Measurements from ENCODE around the gene GPR32.
"Not testable (repeated sequence)": the region's sequence is repeated elsewhere in the genome, so short reads cannot be mapped to it uniquely, and the experiment has no call there.

GPR32 gene, protein sequence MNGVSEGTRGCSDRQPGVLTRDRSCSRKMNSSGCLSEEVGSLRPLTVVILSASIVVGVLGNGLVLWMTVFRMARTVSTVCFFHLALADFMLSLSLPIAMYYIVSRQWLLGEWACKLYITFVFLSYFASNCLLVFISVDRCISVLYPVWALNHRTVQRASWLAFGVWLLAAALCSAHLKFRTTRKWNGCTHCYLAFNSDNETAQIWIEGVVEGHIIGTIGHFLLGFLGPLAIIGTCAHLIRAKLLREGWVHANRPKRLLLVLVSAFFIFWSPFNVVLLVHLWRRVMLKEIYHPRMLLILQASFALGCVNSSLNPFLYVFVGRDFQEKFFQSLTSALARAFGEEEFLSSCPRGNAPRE

DNA sequence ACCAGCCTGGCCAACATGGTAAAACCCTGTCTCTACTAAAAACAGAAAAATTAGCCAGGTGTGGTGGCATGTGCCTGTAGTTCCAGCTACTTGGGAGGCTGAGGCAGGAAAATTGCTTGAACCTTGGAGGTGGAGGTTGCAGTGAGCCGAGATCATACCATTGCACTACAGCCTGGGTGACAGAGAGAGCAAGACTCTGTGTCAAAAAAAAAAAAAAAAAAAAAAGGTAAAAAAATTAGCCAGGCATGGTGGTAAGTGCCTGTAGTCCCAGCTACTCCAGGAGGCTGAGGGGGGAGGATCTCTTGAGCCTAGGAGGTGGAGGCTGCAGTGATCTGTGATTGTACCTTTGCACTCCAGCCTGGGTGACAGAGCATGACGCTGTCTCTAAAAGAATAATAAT is at the start of gene GPR32:
Gene GPR32 (plus strand): TSS at position 301 of the 400 bp plus-strand sequence. CDS start 137 bp downstream, outside the sequence.
- DNase-seq: not testable (repeated sequence)

DNA sequence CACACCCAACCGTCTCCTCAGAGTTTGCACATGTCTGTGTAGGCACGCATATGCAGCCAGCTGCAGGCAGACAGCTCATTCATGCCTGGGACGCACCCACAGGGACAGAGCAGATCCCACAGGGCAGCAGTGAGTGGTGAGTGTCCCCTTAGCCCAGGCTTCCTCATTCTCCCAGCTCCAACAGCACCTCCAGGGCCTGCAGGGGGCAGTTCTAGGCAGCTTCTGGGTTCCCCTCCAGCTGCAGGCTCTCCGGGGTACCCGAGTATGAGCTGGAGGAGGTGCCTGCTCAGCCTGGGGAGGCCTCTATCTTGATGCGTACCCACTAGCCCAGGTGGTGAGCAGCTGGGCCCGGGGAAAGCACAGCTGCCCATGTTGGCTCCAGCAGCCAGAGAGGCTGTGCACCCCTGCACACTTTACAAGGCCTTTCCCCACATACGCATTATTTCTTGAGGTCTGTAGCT is 49.3 kb upstream of the GPR32 start:
- DNase-seq: no peak

DNA sequence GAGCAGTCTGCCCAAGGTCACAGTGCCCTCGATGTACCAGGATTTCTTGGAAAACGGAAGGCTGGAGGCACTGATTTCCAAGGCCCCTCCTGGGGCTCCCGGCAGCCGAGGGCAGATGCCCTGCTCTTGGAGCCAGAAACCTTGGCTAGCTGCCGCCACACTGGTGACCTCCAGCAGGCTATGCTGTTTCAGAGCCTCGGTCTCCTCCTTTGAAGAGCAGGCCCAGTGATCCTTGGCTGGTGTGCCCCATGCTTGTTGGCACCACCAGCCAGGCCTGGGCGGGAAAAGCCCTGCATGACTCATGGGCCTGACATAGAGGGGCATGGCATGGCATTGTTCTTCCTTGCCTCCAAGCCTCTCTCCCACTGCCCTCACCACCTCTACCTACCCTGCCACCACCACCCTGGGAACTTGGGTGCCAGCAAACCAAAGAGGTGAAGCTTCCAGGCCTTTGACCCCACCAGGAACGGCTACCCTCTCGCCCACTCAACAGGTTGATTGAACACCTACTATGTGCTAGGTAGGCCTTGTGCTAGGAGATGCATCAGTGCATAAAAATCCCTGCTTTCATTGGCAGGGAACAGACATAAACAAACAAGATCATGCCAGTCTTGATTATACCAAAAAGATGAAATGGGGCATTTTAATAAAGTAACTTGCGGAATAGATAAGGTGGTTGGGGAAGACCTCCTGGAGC is 48.7 kb upstream of the GPR32 start:
- DNase-seq: no peak

DNA sequence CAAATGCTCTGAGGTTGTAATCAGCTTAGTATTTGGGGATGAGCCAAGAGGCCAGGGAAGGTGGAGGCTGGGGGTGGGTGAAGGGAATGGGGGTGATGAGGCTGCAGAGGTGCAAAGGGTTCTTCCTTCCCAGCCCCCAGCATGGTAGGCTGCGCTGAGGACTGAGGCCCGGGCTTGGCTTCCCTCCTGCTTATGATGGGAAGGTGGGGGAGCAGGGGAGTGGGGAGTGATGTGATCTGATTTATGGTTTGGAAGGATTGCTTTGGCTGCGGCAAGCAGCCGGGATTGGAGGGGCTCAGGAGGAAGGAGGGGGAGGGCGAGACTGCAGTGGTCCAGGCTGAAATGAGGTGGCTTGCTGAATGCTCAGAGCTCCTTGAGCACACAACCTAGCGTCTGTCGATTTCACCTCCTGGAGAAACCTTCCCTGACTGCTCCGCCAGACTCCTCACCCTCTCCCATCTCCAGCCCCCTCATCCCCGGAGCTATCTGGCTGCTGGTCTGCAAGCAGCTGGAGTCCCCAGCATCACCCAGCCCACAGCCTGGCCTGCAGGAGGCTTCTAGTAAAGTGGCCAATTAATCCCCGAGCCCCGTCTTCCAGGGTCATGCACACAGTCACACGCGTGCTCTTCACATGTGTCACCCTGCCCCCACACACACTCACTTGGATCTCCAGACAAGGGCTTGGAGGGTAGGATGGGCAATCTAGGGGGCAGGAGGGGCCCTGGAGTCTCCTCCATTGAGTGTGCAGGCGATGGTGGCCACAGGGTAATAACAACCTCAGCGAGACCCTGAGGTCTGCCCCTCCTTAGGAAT is 47.9 kb upstream of the GPR32 start:
- DNase-seq: no peak

DNA sequence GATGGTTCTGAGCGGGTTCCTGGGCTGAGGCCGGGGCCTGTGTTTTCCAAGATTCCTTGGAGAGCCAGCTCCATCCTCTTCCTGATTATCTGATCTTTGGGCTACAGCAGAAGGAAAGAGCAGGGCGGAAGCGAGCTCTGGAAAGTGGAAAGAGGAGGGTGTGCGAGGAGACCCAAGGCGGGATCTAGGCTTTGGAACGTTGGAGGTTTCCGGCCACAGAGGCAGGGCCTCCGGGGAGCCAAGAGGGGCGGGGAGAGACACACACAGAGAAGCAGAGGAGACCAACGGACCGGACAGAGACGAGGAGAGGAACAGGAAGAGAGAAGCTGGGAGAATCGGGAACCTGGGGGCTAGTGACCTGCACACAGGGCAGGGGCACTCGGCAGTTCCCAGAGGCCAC is 47.2 kb upstream of the GPR32 start, which contains the start of gene CLEC11A:
Gene CLEC11A (plus strand): TSS at position 296 of the 400 bp plus-strand sequence. CDS start 162 bp downstream, outside the sequence.
- DNase-seq: no peak

DNA sequence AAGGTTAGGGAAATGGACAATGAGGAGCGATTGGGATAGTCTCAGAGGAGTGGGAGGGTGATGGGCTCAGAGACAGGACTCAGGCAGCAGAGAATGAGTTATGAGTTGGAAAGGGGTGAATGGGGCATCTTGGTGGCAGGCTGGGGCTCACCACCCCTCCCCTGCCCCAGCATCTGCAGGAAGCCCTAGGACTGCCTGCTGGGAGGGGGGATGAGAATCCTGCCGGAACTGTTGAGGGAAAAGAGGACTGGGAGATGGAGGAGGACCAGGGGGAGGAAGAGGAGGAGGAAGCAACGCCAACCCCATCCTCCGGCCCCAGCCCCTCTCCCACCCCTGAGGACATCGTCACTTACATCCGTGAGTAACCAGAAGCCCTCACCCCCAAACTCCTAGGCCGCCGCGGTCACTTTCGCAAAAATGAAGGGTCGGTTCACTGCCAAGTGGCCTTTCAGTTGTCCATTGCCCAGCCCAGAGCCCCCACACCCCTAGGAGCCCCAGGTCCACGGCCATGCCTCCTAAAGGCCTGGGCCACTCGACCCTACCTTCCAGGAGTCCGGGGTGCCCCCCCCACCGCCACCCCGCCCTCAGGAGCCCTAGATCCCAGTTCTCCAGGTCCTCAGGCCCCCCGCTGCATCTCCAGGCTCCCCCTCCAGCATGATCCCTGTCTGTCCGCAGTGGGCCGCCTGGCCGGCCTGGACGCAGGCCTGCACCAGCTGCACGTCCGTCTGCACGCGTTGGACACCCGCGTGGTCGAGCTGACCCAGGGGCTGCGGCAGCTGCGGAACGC is 46.3 kb upstream of the GPR32 start:
- DNase-seq: no peak

DNA sequence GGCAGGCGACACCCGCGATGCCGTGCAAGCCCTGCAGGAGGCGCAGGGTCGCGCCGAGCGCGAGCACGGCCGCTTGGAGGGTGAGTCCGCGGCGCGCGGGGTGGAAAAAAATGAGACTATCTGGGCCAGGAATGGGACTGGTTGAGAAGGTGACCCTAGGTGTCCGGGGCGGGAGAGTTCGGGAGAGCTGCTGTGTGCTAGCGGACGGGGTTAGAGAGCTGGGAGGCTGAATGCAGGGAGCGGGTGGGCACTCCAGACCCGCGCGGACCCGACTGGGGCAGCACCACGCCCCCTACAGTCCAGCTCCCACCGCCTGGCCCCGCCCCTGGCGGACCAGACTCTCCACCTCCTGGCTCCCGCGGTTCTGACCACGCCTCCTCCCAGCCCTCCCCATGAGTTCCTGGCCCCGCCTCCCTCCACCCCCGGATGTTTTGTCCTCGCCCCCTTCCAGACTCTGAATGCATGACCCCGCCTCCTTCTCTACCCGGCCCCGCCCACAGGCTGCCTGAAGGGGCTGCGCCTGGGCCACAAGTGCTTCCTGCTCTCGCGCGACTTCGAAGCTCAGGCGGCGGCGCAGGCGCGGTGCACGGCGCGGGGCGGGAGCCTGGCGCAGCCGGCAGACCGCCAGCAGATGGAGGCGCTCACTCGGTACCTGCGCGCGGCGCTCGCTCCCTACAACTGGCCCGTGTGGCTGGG is 45.6 kb upstream of the GPR32 start:
- DNase-seq: peak; percentile 99

DNA sequence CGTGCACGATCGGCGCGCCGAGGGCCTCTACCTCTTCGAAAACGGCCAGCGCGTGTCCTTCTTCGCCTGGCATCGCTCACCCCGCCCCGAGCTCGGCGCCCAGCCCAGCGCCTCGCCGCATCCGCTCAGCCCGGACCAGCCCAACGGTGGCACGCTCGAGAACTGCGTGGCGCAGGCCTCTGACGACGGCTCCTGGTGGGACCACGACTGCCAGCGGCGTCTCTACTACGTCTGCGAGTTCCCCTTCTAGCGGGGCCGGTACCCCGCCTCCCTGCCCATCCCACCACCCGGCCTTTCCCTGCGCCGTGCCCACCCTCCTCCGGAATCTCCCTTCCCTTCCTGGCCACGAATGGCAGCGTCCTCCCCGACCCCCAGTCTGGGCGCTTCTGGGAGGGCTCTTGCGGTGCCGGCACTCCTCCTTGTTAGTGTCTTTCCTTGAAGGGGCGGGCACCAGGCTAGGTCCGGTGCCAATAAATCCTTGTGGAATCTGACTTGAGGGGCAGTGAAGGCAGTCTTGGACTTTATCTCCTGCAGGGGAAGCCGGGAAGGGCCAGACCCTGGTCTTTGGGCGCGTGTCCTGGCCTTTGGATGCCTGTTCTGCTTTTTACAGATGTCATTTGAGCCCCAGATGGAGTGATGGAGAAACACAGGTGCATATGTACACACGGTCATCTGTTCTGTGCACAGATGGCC is 44.9 kb upstream of the GPR32 start:
- DNase-seq: no peak

DNA sequence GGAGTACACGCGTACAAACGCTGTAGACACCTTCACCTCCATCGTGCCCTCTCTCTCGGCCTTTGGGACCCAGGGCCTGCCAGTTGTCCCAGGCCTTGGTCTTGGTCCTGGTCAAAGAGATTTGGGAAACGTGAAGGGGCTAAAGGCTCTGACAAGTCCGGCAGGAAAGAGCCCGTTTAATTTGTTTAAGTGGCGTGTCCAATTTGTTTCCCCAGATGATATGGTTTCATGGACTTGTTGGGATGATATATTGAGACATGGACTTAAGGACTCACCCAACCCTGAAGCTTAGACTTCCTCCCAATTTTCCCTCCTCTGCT is 44.4 kb upstream of the GPR32 start:
- DNase-seq: no peak

DNA sequence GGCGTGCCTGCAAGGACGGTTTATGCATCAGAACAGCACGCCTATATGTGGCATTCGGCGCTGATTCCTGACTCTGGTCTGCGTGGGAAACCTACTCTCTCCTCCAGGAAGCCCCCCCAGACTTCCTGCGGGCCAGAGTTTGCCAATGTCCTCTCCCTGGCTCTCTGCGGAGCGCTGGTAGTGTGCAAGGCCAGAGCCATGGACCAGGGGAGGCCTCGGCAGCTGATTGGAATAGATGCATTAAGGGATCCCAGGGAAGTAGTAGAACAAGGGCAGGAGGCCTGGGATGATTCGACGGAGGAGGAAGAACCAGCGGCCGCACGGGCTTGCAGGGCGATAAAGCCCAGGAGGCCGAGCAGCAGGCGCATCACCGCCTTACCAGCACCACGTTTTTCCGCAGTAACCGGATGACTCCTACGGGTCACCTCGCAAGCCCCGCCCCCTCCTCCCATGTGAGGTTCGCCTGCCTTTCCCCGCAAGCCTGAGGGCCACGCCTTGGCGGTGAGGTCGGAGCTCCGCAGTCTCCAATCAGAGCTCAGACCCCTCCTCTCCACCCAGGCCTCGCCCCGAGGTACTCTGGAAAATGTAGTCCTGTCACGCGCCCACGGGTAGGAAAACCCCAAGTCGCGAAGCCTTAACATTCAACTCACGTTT is 42.1 kb upstream of the GPR32 start:
- DNase-seq: peak; percentile 90

DNA sequence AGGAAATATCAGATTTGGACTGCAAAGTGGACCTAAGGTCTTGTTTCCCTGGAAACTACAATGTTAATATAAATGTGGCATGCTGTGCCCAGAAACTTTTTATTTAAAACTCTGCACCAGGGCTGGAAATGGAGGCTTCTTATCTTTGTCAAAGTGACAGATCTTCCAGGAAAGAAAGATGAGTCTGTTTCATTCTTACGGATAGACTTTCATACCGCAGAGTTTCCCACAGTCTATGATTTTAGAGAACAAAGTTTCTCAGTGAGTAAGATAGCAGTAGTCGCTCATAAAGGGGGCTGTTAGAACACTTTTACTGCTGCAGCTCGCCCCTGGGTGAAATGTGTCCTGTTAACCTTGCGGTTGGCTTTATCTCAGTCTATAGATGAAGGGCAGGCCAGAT is 40.4 kb upstream of the GPR32 start:
- no peak for DNase-seq

DNA sequence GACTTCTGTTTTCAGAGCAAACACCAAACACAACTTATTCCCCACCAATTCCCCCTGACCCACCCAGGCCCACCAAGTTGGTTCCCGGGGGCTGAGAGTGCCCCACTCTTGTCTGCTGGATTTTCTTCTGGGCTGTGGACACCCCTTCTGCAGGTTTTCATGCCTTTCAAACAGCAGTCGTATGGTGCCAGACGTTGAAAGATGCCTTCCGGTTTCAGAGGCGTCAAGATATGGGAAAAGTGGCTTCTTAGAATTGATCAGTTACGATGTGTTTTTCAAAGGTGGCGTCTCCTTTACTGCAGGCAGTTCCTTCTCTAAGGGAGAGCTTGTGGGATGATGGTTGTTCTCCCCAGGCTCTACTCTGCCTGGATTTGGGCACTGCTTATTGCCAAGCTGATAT is 34.4 kb upstream of the GPR32 start:
- no peak for DNase-seq

DNA sequence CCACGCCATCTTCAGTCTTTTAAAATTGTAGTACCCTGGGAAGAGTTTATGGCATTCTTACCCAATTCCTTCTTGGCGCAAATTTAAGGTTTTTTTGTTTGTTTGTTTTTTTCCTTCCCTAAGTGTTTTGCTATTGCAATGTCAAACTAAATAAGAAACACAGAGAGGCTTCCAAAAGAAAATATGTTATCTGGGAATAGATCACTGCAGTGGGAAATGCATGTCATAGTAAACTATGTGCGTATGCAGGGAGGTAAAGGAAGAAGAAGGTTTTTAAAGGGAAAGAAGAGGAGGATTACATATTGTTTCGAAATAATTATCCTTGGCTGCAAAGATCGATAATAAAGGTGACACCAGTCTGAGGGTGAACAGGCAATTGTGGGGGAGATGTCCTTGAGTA is 33.9 kb upstream of the GPR32 start:
- no peak for DNase-seq

DNA sequence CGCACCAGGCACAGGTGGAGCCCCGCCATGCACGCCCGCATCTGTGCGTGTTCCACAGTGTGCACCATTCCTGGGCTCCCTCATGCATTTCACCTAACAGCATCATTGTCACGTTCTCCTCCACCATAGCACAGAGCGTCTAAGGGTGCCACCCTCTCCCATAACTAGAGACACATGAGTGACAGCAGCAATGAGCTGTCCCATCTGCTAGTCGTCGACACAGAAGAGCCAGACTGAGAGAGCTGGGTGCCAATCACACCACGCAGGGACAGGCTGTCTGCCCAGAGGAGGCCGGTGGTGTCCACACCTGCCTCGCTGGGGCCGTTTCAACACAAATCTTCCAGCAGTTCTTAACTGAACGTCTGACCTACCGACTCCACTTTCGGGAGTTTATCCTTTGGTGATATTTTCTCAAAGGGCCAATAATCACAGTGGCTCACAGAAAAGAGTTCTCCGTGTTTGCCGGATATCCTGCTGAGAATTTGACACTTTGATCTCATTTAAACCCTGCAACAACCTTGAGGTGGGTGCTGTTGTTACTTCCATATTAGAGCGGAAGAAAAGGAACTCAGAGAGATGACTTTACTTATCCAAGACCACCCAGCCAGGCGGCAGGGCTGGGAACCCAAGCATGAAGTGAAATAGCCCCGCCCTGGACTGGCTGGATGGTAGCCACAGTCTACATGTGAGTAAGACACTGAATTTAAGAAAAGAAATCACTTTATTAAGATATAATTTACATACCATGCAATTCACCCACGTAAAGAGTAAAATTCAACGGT is 30.9 kb upstream of the GPR32 start:
- no peak for DNase-seq

DNA sequence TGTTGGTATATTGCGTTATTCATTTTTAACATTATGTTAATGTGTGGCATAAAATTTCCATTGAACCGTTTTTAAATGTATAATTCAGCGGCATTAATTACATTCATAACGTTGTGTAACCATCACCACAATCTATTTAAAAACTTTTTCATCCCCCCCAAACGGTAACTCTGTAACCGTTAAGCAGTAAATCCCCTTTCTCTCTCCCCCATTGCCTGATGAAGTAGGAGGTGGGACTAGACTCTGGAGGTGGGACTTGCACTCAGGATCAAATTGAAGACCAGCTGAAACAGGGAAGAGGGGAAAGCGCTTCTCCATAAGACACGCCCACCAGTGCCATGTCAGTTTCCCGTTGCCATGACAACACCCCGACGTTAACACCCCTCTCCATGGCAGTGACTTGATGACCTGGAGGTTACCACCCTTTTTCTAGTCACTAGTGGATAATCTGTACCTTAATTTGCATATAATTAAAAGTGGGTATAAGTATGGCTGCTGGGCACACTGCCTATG is 30.3 kb upstream of the GPR32 start:
- DNase-seq: no peak

DNA sequence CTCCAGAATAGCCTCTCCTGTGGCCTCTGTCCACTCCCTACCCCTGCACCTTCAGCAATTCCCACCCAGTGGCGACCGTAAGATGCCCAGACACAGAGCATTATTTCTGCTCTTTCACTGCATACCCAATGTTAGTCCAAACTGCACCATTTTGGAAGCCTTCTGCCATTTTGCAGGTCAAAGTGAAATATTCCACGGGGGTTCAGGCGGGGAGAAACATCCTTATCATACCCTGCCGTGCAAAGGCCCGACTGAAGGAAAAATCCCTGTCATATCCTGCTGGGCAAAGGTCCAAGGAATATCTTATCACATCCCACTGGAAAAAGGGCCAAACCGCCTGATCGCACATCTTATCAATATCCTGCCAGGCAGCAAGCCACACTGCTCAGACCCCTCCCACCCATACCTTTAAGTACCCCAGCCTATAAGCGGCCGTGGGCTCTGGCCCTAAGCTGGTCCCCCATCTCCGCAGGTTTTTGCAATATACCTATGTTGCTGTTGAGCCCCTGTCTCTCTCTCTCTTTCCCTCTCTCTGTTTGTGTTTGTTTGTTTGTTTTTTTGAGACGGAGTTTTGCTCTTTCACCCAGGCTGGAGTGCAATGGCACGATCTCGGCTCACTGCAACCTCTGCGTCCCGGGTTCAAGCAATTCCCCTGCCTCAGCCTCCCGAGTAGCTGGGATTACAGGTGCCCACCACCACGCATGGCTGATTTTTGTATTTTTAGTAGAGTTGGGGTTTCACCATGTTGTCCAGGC is 28.9 kb upstream of the GPR32 start:
- DNase-seq: no peak

DNA sequence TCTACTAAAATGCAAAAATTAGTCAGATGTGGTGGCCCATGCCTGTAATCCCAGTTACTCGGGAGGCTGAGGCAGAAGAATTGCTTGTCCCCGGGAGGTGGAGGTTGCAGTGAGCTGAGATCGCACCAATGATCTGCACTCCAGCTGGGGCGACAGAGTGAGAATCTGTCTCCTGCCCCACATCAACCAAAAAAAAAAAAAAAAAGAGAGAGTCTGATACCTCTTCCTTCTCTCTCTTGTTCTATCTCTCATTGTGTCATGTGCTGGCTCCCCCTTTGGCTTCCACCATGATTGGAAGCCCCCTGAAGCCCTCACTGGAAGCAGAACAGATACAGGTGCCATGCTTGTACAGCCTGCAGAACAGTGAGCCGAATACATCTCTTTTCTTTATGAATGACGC is 26.7 kb upstream of the GPR32 start:
- DNase-seq: no peak

DNA sequence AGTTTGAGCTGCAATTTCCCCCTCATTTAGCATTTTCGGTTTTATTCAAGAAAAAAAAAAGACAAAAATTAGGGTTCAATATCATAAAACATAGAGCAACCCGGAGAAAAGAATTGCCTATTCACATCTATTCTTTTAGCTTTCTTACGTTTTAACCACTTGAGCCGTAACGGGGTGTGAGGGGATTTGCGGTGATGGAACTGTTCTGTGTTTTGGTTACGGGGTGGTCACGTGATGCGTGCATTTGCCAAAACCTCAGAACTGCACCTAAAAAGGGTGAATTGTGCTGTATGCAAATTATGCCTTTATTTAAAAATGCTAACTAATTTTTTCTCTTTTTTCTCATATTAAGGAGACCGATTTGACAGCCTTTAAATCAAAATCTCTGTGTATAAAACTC is 25.0 kb upstream of the GPR32 start:
- DNase-seq: no peak

DNA sequence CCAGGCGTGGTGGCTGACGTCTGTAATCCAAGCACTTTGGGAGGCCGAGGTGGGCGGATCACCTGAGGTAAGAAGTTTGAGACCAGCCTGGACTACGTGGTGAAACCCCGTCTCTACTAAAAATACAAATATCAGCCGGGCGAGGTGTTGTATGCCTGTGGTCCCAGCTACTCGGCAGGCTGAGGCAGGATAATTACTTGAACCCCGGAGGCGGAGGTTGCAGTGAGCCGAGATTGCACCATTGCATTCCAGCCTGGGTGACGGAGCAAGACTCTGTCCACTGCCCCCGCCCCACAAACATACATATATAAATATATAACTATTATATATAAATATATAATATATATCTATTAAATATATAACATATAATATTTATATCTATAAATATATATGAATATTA is 23.1 kb upstream of the GPR32 start:
- not testable (repeated sequence) for DNase-seq

Measured in stimulated activated CD8-positive, alpha-beta memory T cell treated with anti-CD3 and anti-CD28 coated beads, Interleukin-4, amount 100 ng/mL, for 48 hours (primary cell).